Stimulated activated effector memory CD8-positive, alpha-beta T cell treated with anti-CD3 and anti-CD28 coated beads, Interleukin-12 subunit alpha, Interleukin-12 subunit beta, amount 100 ng/mL, for 72 hours (primary cell): ENCODE measurements around the gene SKIL.

Source experiments
- ATAC-seq: fragments of 150-1000 bp; cut with Tn5 transposase; 2 replicates; pipeline ENCODE4 v1.10.0; 2021
- DNase-seq, 2 donors: peaks; one replicate each; pipeline ENCODE4 v3.0.0; 2021 to 2022; ENCODE audit warnings: low spot score in 2 of 2
- H3K27ac Mint-ChIP-seq: one replicate; pipeline ENCODE4 v1.8.0; 2022; ENCODE audit warnings: mild to moderate bottlenecking, mixed read lengths
- H3K36me3 Mint-ChIP-seq: one replicate; pipeline ENCODE4 v1.8.0; 2022; ENCODE audit warnings: mild to moderate bottlenecking, mixed read lengths
- H3K4me1 Mint-ChIP-seq: one replicate; pipeline ENCODE4 v1.8.0; 2022; ENCODE audit warnings: mixed read lengths
- H3K4me3 Mint-ChIP-seq: one replicate; pipeline ENCODE4 v1.8.0; 2022; ENCODE audit warnings: mild to moderate bottlenecking, mixed read lengths
- H3K9me3 Mint-ChIP-seq: one replicate; pipeline ENCODE4 v1.8.0; 2022; ENCODE audit warnings: mixed read lengths

The SKIL gene

GRCh38 chr3:170360466-170360865, 3.0 kb downstream of the SKIL start:
- no peak overlapping the region for H3K27ac Mint-ChIP-seq
- ATAC-seq (no peak), DNase-seq (no peak)
- H3K4me3 Mint-ChIP-seq = no peak overlapping the region
- no peaks in the 10 kb centered on the region for H3K9me3 Mint-ChIP-seq
- H3K36me3 Mint-ChIP-seq = peaks cover 79% of the 10 kb centered on the region
- peaks cover 49% of the 10 kb centered on the region for H3K4me1 Mint-ChIP-seq

DNA sequence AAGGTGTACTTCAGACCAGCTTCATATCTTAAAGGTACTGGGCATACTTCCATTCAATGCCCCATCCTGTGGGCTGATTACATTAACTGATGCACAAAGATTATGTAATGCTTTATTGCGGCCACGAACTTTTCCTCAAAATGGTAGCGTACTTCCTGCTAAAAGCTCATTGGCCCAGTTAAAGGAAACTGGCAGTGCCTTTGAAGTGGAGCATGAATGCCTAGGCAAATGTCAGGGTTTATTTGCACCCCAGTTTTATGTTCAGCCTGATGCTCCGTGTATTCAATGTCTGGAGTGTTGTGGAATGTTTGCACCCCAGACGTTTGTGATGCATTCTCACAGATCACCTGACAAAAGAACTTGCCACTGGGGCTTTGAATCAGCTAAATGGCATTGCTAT, 3.4 kb downstream of the SKIL start:
- peaks cover 77% of the 10 kb centered on the region for H3K36me3 Mint-ChIP-seq
- ATAC-seq (no peak), DNase-seq (no peak)
- no peak overlapping the region for H3K27ac Mint-ChIP-seq
- peaks cover 45% of the 10 kb centered on the region for H3K4me1 Mint-ChIP-seq
- H3K4me3 Mint-ChIP-seq = no peak overlapping the region
- no peaks in the 10 kb centered on the region for H3K9me3 Mint-ChIP-seq

- no peak overlapping the region for H3K4me3 Mint-ChIP-seq
- ATAC-seq (no peak), DNase-seq (no peak)
- H3K9me3 Mint-ChIP-seq = no peaks in the 10 kb centered on the region
- H3K4me1 Mint-ChIP-seq = peaks cover 38% of the 10 kb centered on the region
- no peak overlapping the region for H3K27ac Mint-ChIP-seq
- peaks cover 76% of the 10 kb centered on the region for H3K36me3 Mint-ChIP-seq
These were observed 4.2 kb downstream of the SKIL start for GRCh38 chr3:170361711-170362110.

DNA sequence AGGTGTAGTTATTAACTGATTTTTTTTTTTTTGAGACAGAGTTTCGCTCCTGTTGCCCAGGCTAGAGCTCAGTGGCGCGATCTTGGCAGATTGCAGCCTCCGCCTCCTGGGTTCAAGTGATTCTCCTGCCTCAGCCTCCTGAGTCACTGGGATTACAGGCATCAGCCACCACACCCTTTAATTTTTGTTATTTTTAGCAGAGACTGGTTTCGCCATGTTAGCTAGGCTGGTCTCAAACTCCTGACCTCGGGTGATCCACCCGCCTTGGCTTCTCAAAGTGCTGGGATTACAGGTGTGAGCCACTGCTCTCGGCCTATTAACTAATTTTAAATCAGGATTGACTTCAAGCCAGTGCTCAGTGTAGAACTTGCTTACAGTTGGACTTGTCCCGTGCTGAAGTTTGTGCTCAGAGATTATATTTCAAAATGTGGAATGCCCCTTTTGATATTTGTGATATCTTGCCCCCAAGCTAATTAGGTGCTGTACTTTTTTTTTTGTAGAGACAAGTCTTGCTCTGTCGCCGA, 6.0 kb downstream of the SKIL start:
- no peaks in the 10 kb centered on the region for H3K9me3 Mint-ChIP-seq
- ATAC-seq (no peak), DNase-seq (no peak)
- peaks cover 33% of the 10 kb centered on the region for H3K4me1 Mint-ChIP-seq
- H3K4me3 Mint-ChIP-seq = no peak overlapping the region
- no peak overlapping the region for H3K27ac Mint-ChIP-seq
- H3K36me3 Mint-ChIP-seq = peaks cover 71% of the 10 kb centered on the region

GRCh38 chr3:170364965-170365364, 7.5 kb downstream of the SKIL start:
- no peak overlapping the region for H3K4me3 Mint-ChIP-seq
- peaks cover 58% of the 10 kb centered on the region for H3K36me3 Mint-ChIP-seq
- peaks cover 28% of the 10 kb centered on the region for H3K4me1 Mint-ChIP-seq
- DNase-seq (no peak), ATAC-seq (no peak)
- no peaks in the 10 kb centered on the region for H3K9me3 Mint-ChIP-seq
- no peak overlapping the region for H3K27ac Mint-ChIP-seq

GRCh38 chr3:170367797-170368196, 10.3 kb downstream of the SKIL start:
- DNase-seq = no peak
- H3K27ac Mint-ChIP-seq = no peak overlapping the region
- no peak for ATAC-seq
- H3K4me1 Mint-ChIP-seq = peaks cover 18% of the 10 kb centered on the region
- H3K4me3 Mint-ChIP-seq = no peak overlapping the region
- peaks cover 35% of the 10 kb centered on the region for H3K36me3 Mint-ChIP-seq
- no peaks in the 10 kb centered on the region for H3K9me3 Mint-ChIP-seq

- ATAC-seq (no peak), DNase-seq (no peak)
- Mint-ChIP-seq H3K9me3 (no peaks in the 10 kb centered on the region), H3K4me3 (no peak overlapping the region), H3K4me1 (peaks cover 17% of the 10 kb centered on the region), H3K36me3 (peaks cover 42% of the 10 kb centered on the region), H3K27ac (no peak overlapping the region)
These were observed 11.4 kb downstream of the SKIL start for GRCh38 chr3:170368921-170369320.

DNA sequence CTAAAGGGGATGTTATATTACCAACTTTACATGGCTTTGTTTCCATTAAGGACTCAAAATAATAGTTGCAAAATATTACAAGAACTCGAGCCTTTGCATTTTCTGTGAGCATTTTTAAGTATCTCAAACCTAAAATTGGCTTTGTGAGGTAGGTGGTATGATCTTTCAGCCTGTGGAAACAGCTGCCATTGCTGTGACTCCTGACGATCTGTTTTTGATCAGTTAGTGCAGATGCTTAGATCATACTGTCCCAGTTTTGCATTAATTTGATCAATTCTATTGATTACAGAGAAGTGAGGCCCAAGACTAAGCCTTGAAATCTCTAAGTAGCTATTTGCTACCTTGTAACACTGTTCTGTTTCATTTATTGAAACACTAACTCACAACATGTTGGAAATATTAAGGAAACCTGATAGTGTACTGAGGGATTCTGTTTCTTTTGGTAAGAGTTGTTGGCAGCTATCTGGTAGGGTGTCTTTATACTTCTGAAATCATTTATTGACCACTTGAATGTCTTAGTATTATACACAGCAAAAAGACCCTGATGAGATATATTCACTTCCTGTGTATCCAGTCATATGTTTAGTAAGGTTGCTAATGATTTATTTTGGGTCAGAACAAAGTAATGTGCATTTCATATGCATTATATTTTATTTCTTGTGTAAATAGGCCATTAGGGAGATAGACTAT, 14.8 kb downstream of the SKIL start:
- H3K36me3 Mint-ChIP-seq = peaks cover 32% of the 10 kb centered on the region
- DNase-seq (no peak), ATAC-seq (no peak)
- no peak overlapping the region for H3K4me3 Mint-ChIP-seq
- H3K9me3 Mint-ChIP-seq = no peaks in the 10 kb centered on the region
- no peak overlapping the region for H3K27ac Mint-ChIP-seq
- H3K4me1 Mint-ChIP-seq = peaks cover 6% of the 10 kb centered on the region

- H3K27ac Mint-ChIP-seq = peak overlapping the region; percentile 13
- H3K9me3 Mint-ChIP-seq = no peaks in the 10 kb centered on the region
- ATAC-seq (no peak), DNase-seq (no peak)
- H3K4me3 Mint-ChIP-seq = no peak overlapping the region
- H3K36me3 Mint-ChIP-seq = peaks cover 99% of the 10 kb centered on the region
- peaks cover 8% of the 10 kb centered on the region for H3K4me1 Mint-ChIP-seq
These were observed 26.1 kb downstream of the SKIL start for GRCh38 chr3:170383567-170383966.

GRCh38 chr3:170386468-170386867, 29.0 kb downstream of the SKIL start:
- Mint-ChIP-seq H3K36me3 (peaks cover 100% of the 10 kb centered on the region), H3K27ac (no peak overlapping the region)
- ATAC-seq = no peak

DNA sequence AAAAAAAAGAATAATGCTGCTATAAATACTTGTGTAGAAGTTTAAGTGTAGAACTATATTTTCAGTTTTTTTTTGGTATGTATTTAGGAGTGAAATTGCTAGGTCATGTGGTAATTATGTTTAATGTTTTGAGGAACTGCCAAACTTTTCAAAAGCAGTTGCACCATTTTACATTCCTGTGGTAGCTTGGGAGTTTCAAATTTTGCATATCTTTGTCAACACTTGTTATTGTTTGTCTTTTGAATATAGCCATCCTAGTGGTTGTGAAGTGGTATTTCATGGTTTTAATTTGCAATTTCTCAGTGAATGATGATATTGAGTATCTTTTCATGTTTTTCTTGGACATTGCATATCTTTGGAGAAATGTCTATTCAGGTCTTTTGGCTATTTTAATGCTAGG, 30.4 kb downstream of the SKIL start:
- DNase-seq = no peak
- Mint-ChIP-seq H3K36me3 (peaks cover 100% of the 10 kb centered on the region), H3K9me3 (no peaks in the 10 kb centered on the region), H3K4me1 (no peaks in the 10 kb centered on the region), H3K27ac (no peak overlapping the region), H3K4me3 (no peak overlapping the region)
- no peak for ATAC-seq

More at GRCh38 chr3:170386468-170386867, 29.0 kb downstream of the SKIL start:
- Mint-ChIP-seq H3K4me3 (no peak overlapping the region), H3K9me3 (no peaks in the 10 kb centered on the region), H3K4me1 (no peaks in the 10 kb centered on the region)
- DNase-seq = no peak

DNA sequence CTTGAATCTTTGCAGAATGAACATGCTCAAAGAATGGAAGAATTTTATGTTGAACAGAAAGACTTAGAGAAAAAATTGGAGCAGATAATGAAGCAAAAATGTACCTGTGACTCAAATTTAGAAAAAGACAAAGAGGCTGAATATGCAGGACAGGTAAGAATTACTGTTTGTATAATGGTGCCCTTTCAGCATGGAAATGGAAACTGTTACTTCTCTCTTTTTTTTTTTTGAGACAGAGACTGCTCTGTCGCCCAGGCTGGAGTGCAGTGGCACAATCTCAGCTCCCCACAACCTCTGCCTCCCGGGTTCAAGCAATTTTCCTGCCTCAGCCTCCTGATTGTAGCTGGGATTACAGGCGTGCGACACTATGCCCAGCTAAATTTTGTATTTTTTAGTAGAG, 33.6 kb downstream of the SKIL start:
- peaks cover 79% of the 10 kb centered on the region for H3K36me3 Mint-ChIP-seq

GRCh38 chr3:170397685-170398084, 40.2 kb downstream of the SKIL start:
- Mint-ChIP-seq H3K36me3 (peaks cover 25% of the 10 kb centered on the region), H3K9me3 (no peaks in the 10 kb centered on the region), H3K4me1 (no peaks in the 10 kb centered on the region), H3K4me3 (no peak overlapping the region), H3K27ac (no peak overlapping the region)
- ATAC-seq (no peak), DNase-seq (no peak)

More for the DNA sequence above, 33.6 kb downstream of the SKIL start:
- H3K4me3 Mint-ChIP-seq = no peak overlapping the region
- H3K9me3 Mint-ChIP-seq = no peaks in the 10 kb centered on the region
- H3K27ac Mint-ChIP-seq = no peak overlapping the region
- DNase-seq (no peak), ATAC-seq (no peak)
- H3K4me1 Mint-ChIP-seq = no peaks in the 10 kb centered on the region

DNA sequence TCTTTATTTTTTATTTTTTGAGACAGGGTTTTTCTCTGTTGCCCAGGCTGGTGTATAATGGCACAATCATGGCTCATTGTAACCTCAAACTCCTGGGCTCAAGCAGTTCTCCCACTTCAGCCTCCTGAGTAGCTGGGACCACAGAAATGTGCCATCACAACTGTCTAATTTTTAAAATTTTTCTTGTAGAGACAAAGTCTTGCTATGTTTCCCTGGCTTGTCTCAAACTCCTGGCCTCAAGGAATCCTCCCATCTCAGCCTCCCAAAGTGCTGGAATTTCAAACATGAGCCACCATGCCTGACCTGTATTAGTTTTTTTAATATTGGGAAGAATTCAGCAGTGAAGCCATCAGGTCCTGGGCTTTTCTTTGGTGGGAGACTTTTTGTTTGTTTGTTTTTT, 47.6 kb downstream of the SKIL start:
- H3K9me3 Mint-ChIP-seq = no peaks in the 10 kb centered on the region

DNA sequence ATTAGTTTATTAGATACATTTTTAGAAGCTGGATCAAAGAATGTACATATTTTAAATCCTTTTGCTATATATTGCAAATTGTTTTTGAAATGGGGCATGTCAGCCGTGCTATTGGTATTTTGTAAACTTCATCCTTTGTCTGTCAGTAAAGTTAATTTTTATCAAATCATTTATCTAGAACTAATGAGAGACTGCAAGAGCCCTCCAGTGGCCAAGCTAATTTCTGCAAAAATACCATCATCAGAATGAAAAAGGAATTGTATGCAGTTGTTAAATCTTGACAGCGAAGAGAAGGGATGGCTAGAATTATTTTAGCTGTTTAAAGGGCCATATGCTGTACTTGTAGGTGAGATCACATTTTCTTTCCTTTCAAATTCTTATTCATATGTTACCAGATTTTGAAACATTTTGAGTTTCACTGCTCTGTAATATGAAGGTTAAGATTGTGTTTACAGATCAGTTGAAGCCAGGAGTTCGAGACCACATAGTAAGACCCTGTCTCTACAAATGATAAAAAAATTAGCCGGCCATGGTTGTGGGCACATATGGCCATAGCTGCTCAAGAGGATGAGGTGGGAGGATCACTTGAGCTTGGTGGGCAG, 53.0 kb downstream of the SKIL start:
- Mint-ChIP-seq H3K36me3 (no peaks in the 10 kb centered on the region), H3K9me3 (no peaks in the 10 kb centered on the region), H3K27ac (no peak overlapping the region), H3K4me3 (no peak overlapping the region), H3K4me1 (no peaks in the 10 kb centered on the region)
- ATAC-seq (no peak), DNase-seq (no peak)

More for the DNA sequence above, 47.6 kb downstream of the SKIL start:
- DNase-seq = no peak
- Mint-ChIP-seq H3K36me3 (no peaks in the 10 kb centered on the region), H3K27ac (no peak overlapping the region), H3K4me3 (no peak overlapping the region), H3K4me1 (no peaks in the 10 kb centered on the region)
- ATAC-seq = no peak

GRCh38 chr3:170413291-170413690, 55.8 kb downstream of the SKIL start:
- H3K4me3 Mint-ChIP-seq = no peak overlapping the region
- no peak for ATAC-seq
- no peaks in the 10 kb centered on the region for H3K9me3 Mint-ChIP-seq
- no peak overlapping the region for H3K27ac Mint-ChIP-seq
- peaks cover 3% of the 10 kb centered on the region for H3K4me1 Mint-ChIP-seq
- H3K36me3 Mint-ChIP-seq = peaks cover 3% of the 10 kb centered on the region
- DNase-seq = no peak
